ENCODE measurements around the gene EFCAB6.
A peak's percentile ranks its signal among the peaks of the same experiment; 100 is the strongest.

The EFCAB6 gene

GRCh38 chr22:43812149-43812842, at the start of gene EFCAB6:
EFCAB6 (minus strand) TSS chr22:43812305; CDS start chr22:43782318, 29,987 bp downstream.
- no peak for TF ChIP-seq CTCF (IDR thresholded peaks at IDR 0.05; ENCODE audit: borderline replicate concordance, control extremely low read depth, extremely low read depth, insufficient read depth, missing control alignments)
- in situ Hi-C loops (cut with MboI; ENCODE audit: low sequenced_read_pairs, unreplicated experiment): no loop called here
- DNase-seq (ENCODE audit: low spot score): peak; percentile 96

GRCh38 chr22:43861529-43861928, 49.4 kb upstream of the EFCAB6 start:
- TF ChIP-seq CTCF (IDR thresholded peaks at IDR 0.05; ENCODE audit: borderline replicate concordance, control extremely low read depth, extremely low read depth, insufficient read depth, missing control alignments): no peak
- DNase-seq (ENCODE audit: low spot score): no peak
- in situ Hi-C loops (cut with MboI; ENCODE audit: low sequenced_read_pairs, unreplicated experiment): no loop called here

- DNase-seq (ENCODE audit: low spot score): no peak
- in situ Hi-C loops (cut with MboI; ENCODE audit: low sequenced_read_pairs, unreplicated experiment): no loop called here
- TF ChIP-seq CTCF (IDR thresholded peaks at IDR 0.05; ENCODE audit: borderline replicate concordance, control extremely low read depth, extremely low read depth, insufficient read depth, missing control alignments): no peak
Measured at GRCh38 chr22:43860831-43861230, 48.7 kb upstream of the EFCAB6 start.

- in situ Hi-C loops (cut with MboI; ENCODE audit: low sequenced_read_pairs, unreplicated experiment): no loop called here
- no peak for DNase-seq (ENCODE audit: low spot score)
- TF ChIP-seq CTCF (IDR thresholded peaks at IDR 0.05; ENCODE audit: borderline replicate concordance, control extremely low read depth, extremely low read depth, insufficient read depth, missing control alignments): no peak
Measured at GRCh38 chr22:43860126-43860525, 48.0 kb upstream of the EFCAB6 start.

- no peak for TF ChIP-seq CTCF (IDR thresholded peaks at IDR 0.05; ENCODE audit: borderline replicate concordance, control extremely low read depth, extremely low read depth, insufficient read depth, missing control alignments)
- in situ Hi-C loops (cut with MboI; ENCODE audit: low sequenced_read_pairs, unreplicated experiment): no loop called here
- no peak for DNase-seq (ENCODE audit: low spot score)
Measured at GRCh38 chr22:43859621-43860020, 47.5 kb upstream of the EFCAB6 start.

GRCh38 chr22:43859176-43859575, 47.1 kb upstream of the EFCAB6 start:
- in situ Hi-C loops (cut with MboI; ENCODE audit: low sequenced_read_pairs, unreplicated experiment): no loop called here
- no peak for TF ChIP-seq CTCF (IDR thresholded peaks at IDR 0.05; ENCODE audit: borderline replicate concordance, control extremely low read depth, extremely low read depth, insufficient read depth, missing control alignments)
- no peak for DNase-seq (ENCODE audit: low spot score)
